PC-9 (cell line): ENCODE results near the gene DNAL4. TPM values are rescaled to one million over a fixed set of nuclear protein-coding genes. Genes with fewer than 3 reads are reported as not detected.

Experiments
- BruUV-seq: library from RNA; stranded (reverse); fragments of 400-500 nt; replicated peaks from 2 replicates; lab custom pipeline; 2021; lab: Mats Ljungman, UMichigan
- CTCF ChIA-PET: fragments of 300-600 bp; sonication (Branson Sonifier 250); formaldehyde crosslinking; loops from one replicate; lab custom pipeline; 2022; ENCODE audit warnings: antibody characterized with exemption; lab: Charles Lee
- POLR2A ChIA-PET: fragments of 300-600 bp; sonication (Branson Sonifier 250); formaldehyde crosslinking; loops from one replicate; lab custom pipeline; 2022; ENCODE audit warnings: antibody characterized with exemption; ENCODE audit not compliant: unreplicated experiment; lab: Charles Lee
- DNase-seq, 2 experiments: peaks; one replicate each; pipeline versions ENCODE4 v3.0.0 to v3.0.0-alpha.2; 2015 to 2022; ENCODE audit warnings: mixed read lengths in 1 of 2
- H2AFZ ChIP-seq: fragments of 200-600 bp; sonication (generic); 2 replicates; pipeline ENCODE4 v1.8.1; 2017; ENCODE audit warnings: antibody characterized with exemption
- H3F3A ChIP-seq: fragments of 200-600 bp; sonication (generic); 2 replicates; pipeline ENCODE4 v1.8.1; 2017; ENCODE audit warnings: antibody characterized with exemption, mild to moderate bottlenecking, low read depth; ENCODE audit not compliant: insufficient read depth
- H3K27ac ChIP-seq: fragments of 200-600 bp; sonication (generic); 2 replicates; pipeline ENCODE4 v1.6.1; 2016; ENCODE audit warnings: mixed run types
- H3K27me3 ChIP-seq: fragments of 200-600 bp; sonication (generic); 2 replicates; pipeline ENCODE4 v1.6.1; 2016; ENCODE audit warnings: low read depth, mixed run types; ENCODE audit not compliant: insufficient read depth
- H3K36me3 ChIP-seq: fragments of 200-600 bp; sonication (generic); 2 replicates; pipeline ENCODE4 v1.6.1; 2016; ENCODE audit warnings: low read depth, mixed run types
- H3K4me1 ChIP-seq: fragments of 200-600 bp; sonication (generic); replicated peaks from 2 replicates; pipeline ENCODE4 v1.6.1; 2016; ENCODE audit warnings: mixed run types; ENCODE audit not compliant: insufficient read depth
- H3K4me2 ChIP-seq: fragments of 200-600 bp; sonication (generic); 2 replicates; pipeline ENCODE4 v1.6.1; 2017; ENCODE audit warnings: mixed run types
- H3K4me3 ChIP-seq: fragments of 200-600 bp; sonication (generic); 2 replicates; pipeline ENCODE4 v1.6.1; 2016; ENCODE audit warnings: mixed run types
- H3K79me2 ChIP-seq: fragments of 200-600 bp; sonication (generic); 2 replicates; pipeline ENCODE4 v1.6.1; 2017; ENCODE audit warnings: low read depth, mixed run types
- H3K9me2 ChIP-seq: fragments of 200-600 bp; sonication (generic); 2 replicates; pipeline ENCODE4 v1.8.1; 2017; ENCODE audit warnings: mild to moderate bottlenecking; ENCODE audit not compliant: insufficient read depth
- H3K9me3 ChIP-seq: fragments of 200-600 bp; sonication (generic); 2 replicates; pipeline ENCODE4 v1.8.1; 2016; ENCODE audit warnings: low read depth; ENCODE audit not compliant: insufficient read depth
- H4K20me1 ChIP-seq: fragments of 200-600 bp; sonication (generic); 2 replicates; pipeline ENCODE4 v1.8.1; 2017; ENCODE audit not compliant: insufficient read depth
- EZH2 ChIP-seq: fragments of 200-600 bp; sonication (generic); IDR thresholded peaks from 2 replicates; pipeline ENCODE4 v1.8.0; 2017; ENCODE audit warnings: antibody characterized with exemption, low read depth
- intact Hi-C: fragments of 100-400 bp; cut with micrococcal nuclease; formaldehyde crosslinking; loops from one replicate; pipeline ENCODE4 v1.10.0; 2022; ENCODE audit not compliant: unreplicated experiment
- total RNA-seq: library from RNA; stranded (reverse); gene quantifications from 2 replicates; pipeline ENCODE4 v1.2.3, GENCODE V29; 2021
- TF ChIP-seq, protein P1 (sequence below): fragments of 200-600 bp; sonication (generic); conservative IDR thresholded peaks from 2 replicates; pipeline ENCODE4 v1.6.1; 2017; ENCODE audit warnings: mixed run types, antibody characterized with exemption, mild to moderate bottlenecking, moderate library complexity

The DNAL4 gene
- total RNA-seq, 1 experiment from 2014 or later: 50.3 TPM

DNA sequence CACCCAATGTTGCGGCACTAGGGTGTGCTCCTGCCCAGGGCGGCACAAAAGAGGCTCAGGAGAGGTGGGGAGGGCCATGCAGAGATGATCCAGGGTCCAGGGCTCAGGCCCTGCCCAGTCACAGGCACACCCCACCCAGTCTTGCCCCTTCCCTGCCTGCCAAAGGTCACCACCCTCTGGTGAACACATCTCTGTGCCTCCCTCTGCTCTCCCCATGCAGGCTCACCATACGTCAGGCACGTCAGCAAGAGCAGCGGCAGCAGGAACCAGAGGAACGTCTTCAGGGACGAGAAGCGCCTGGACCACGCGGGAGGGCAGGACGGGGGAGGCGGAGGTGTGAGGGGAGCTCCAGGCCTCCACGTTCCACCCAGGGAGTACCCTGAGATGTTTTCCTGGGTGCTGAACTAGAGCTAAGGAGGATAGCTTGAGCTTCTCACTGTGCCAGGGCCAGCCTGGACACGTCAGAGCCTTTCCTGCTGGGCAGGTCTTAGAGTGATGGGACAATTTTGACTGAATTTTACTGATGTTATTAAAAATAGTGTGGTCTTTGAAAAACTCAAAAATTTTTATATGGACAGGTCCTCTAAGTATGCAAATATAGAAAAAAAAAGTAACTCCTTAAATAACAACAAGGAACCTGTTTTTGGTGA lies 45.3 kb downstream of the DNAL4 start:
- POLR2A ChIA-PET: no interaction called here
- no peaks in the 10 kb centered on the region for H3K27me3 ChIP-seq
- peaks cover 14% of the 10 kb centered on the region for H3K4me1 ChIP-seq
- H3K4me2 ChIP-seq: no peak overlapping the region
- H3K4me3 ChIP-seq: no peak overlapping the region
- H4K20me1 ChIP-seq: no peaks in the 10 kb centered on the region; the same call in 1 of the 2 replicates
- no peak overlapping the region for H3K27ac ChIP-seq
- intact Hi-C loops: no loop called here
- H3K9me2 ChIP-seq: no peaks in the 10 kb centered on the region
- CTCF ChIA-PET: no interaction called here
- peaks cover 19% of the 10 kb centered on the region for H3K79me2 ChIP-seq
- H3K9me3 ChIP-seq: no peaks in the 10 kb centered on the region
- H3F3A ChIP-seq: peaks cover 47% of the 10 kb centered on the region
- H3K36me3 ChIP-seq: peaks cover 59% of the 10 kb centered on the region
- no TSS peak for BruUV-seq
- no peak overlapping the region for H2AFZ ChIP-seq
- TF ChIP-seq, protein P1, sequence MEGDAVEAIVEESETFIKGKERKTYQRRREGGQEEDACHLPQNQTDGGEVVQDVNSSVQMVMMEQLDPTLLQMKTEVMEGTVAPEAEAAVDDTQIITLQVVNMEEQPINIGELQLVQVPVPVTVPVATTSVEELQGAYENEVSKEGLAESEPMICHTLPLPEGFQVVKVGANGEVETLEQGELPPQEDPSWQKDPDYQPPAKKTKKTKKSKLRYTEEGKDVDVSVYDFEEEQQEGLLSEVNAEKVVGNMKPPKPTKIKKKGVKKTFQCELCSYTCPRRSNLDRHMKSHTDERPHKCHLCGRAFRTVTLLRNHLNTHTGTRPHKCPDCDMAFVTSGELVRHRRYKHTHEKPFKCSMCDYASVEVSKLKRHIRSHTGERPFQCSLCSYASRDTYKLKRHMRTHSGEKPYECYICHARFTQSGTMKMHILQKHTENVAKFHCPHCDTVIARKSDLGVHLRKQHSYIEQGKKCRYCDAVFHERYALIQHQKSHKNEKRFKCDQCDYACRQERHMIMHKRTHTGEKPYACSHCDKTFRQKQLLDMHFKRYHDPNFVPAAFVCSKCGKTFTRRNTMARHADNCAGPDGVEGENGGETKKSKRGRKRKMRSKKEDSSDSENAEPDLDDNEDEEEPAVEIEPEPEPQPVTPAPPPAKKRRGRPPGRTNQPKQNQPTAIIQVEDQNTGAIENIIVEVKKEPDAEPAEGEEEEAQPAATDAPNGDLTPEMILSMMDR: no peak
- TF ChIP-seq EZH2: no peak
- DNase-seq: no peak

DNA sequence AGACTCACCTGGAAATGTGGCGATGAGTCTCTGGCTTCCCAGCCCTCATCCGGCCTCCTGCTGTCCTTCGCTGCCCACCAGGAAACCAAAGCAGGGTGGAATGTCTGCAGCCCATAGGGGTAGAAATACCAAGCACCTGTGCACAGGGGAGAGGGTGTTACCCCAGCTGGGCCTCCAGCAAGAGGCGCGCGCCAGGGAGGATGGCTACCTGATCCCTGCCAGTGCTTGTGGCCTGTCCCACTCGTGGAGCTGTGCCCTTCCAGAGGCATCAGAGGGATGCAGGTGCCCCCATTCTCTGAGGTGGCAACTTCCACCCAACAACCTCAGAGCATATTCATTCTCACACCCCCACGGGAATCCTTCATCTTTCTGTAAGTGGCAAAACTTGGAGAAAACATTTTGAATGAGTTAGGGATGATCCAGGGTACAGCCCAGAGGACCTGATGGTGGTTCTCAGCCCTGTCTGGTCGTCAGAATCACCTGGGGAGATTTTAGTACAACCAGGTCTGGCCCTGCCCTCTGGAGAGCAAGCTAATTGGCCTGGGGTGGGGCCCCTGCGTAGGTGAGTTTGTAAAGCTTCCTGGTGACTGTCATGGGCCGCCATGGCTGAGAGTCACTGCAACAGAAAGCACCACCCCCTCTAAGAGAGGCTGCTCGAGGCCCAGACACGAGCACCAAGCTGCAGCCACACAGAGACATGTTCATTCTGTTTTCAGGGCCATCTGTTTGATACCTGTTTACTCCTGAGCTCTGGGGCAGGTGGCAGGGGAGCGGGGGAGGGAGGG lies 48.1 kb downstream of the DNAL4 start:
- no peak for TF ChIP-seq EZH2
- TF ChIP-seq, protein P1: no peak
- no TSS peak for BruUV-seq
- no peaks in the 10 kb centered on the region for H3K27me3 ChIP-seq
- H3K4me3 ChIP-seq: no peak overlapping the region
- H3F3A ChIP-seq: peaks cover 56% of the 10 kb centered on the region; the same call in 1 of the 2 replicates
- H3K36me3 ChIP-seq: peaks cover 53% of the 10 kb centered on the region
- no peak overlapping the region for H2AFZ ChIP-seq
- H3K27ac ChIP-seq: no peak overlapping the region
- H3K4me2 ChIP-seq: no peak overlapping the region
- POLR2A ChIA-PET: no interaction called here
- DNase-seq: no peak
- H3K9me2 ChIP-seq: no peaks in the 10 kb centered on the region
- CTCF ChIA-PET: interaction anchor here (0.6 kb wide), 2 partner anchors 18 to 21 kb away, joined by 3 to 8 read pairs; no protein-coding TSS in a partner anchor
- no peaks in the 10 kb centered on the region; the same call in 1 of the 2 replicates for H4K20me1 ChIP-seq
- intact Hi-C loops: no loop called here
- no peaks in the 10 kb centered on the region for H3K79me2 ChIP-seq
- H3K9me3 ChIP-seq: no peaks in the 10 kb centered on the region
- H3K4me1 ChIP-seq: no peaks in the 10 kb centered on the region

DNA sequence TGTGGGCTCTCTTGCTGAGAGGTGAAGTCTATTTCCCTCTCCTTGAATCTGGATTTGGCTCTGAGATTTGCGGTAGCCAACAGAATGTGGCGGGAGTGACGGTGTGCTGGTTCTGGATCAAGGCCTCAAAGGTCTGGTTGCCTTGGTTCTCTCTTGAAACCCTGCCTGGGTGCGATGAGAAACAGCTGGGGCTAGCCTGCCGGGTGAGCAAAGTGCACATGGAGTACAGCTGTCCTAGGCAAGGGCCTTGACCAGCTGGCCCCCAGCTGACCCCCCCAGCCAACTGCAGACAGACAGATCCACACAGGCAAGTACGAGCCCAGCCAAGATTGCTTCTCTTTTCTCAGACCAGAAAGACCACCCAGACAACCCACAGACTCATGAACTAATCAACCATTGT lies 49.0 kb downstream of the DNAL4 start:
- no TSS peak for BruUV-seq
- Histone ChIP-seq H3K9me2 (no peaks in the 10 kb centered on the region), H3K4me1 (no peaks in the 10 kb centered on the region), H3K4me2 (no peak overlapping the region), H3K27ac (no peak overlapping the region), H2AFZ (no peak overlapping the region), H3K27me3 (no peaks in the 10 kb centered on the region), H3K9me3 (no peaks in the 10 kb centered on the region), H3K4me3 (no peak overlapping the region), H3K36me3 (peaks cover 44% of the 10 kb centered on the region), H4K20me1 (no peaks in the 10 kb centered on the region; the same call in 1 of the 2 replicates), H3F3A (peaks cover 56% of the 10 kb centered on the region; the same call in 1 of the 2 replicates), H3K79me2 (no peaks in the 10 kb centered on the region)
- CTCF ChIA-PET: no interaction called here
- POLR2A ChIA-PET: no interaction called here
- no peak for DNase-seq
- intact Hi-C loops: no loop called here
- TF ChIP-seq, protein P1: no peak
- TF ChIP-seq EZH2: no peak
